DMS79 treated with DMSO at 0.1 percent for 48 hours (cell line): Measurements from ENCODE around the gene ADM2.
"Not testable (repeated sequence)": the region's sequence is repeated elsewhere in the genome, so short reads cannot be mapped to it uniquely, and the experiment has no call there.

ENCODE experiments used
- DNase-seq: peaks from one replicate; lab custom pipeline; 2025; lab: John Stamatoyannopoulos, UW

The ADM2 gene

DNA sequence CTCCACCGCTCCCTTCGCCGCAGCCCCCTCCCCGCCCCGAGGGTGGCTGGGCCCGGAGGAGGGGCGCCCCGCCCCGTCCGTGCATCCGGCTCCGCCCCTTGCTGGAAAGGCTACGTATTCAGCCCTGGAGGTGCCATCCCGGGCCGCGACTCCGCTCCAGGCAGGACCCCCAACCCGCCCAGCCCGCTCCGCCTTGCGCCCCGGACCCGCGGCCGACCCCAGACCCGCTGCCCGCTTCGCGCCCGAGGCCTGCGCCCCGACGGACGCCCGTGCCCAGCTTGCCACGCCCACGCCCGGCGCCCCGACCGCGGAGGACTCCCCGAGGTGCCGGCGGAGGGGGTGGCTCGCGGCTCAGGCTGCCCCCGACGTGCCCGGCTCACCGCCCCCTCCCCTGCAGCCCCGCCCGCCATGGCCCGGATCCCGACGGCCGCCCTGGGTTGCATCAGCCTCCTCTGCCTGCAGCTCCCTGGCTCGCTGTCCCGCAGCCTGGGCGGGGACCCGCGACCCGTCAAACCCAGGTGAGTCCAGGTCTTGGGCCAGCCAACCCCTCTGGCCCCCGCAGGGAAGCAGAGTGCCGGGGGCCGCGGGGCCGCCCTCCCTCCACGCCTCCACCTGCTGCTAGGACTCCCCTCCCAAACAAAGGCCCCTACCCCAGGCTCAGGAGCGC is at the start of gene ADM2:
ADM2 (plus strand) TSS at position 104 of the 667 bp plus-strand sequence; CDS start at position 409, 305 bp downstream.
- DNase-seq, result no peak

DNA sequence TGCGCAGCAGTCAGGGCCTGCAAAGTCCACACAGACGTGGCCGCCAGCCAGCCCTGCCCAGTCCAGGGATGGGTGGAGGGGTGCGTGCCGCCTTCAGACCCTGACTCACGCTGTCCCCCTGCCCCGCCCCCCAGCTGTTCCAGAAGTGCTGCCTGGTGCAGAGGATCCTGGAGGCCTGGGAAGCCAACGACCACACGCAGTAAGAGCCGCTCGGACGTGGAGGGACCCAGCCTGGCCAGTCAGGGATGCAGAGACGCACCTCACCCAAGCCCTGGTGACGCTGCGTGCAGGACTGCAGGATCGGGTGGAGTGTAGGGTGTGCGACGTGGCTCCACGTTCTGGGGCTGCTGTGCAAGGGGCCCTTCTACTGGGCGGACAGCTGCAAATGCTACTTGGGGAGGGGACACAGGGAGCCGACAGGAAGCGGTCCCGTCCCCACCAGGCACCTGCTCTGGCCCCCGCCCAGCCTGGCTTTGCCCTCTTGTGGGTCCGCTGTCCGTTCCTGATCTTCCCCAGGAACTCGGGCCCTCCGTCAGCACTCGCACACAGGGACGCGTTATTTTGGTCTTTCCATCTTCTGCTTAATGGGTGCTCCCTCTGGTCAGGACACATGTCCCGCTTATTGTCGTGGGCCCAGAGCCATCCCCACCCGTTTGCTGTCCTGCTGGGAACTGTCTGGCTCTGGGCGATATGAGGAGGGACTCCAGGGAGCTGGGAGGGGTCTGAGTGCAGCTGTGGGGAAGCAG is 49.0 kb upstream of the ADM2 start:
- DNase-seq, result no peak

GRCh38 chr22:50432877-50433510 is 48.3 kb upstream of the ADM2 start:
- not testable (repeated sequence) for DNase-seq

GRCh38 chr22:50434849-50435248 is 46.5 kb upstream of the ADM2 start:
- no peak for DNase-seq

DNA sequence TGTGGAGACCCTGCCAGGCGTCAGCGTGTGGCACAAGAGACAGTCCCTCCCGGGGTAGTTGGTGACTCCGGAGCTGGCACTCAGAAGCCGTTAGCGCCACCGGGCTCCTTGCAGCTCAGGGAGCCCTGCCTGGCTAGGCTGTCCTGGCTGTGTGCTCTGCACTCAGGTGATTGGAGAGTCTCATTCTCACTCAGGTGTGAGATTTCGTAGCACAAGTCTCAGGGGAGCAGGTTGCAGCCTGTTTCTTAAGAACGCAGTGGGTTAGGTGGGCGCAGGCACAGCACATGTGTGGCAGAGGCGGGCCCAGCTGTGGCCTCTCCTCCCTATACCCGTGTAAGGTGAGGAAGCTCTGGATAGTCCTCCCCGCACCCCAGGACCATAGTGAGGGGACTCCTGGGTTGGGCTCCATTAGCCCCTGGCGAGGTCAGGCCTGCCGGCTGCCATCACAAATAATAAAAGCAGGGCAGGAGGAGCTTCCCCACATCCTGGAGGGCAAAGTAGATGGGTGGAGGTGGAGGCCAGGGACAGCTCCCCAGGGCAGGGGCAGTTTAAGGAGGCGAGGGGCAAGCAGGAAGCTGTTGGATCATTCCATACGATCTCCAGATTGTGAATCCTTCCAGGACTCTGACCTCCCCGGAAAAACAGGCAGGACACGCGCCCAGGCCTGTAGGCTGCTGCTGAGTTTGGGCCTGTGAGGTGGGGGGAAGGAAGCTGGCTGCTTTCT is 45.9 kb upstream of the ADM2 start:
- no peak for DNase-seq

DNA sequence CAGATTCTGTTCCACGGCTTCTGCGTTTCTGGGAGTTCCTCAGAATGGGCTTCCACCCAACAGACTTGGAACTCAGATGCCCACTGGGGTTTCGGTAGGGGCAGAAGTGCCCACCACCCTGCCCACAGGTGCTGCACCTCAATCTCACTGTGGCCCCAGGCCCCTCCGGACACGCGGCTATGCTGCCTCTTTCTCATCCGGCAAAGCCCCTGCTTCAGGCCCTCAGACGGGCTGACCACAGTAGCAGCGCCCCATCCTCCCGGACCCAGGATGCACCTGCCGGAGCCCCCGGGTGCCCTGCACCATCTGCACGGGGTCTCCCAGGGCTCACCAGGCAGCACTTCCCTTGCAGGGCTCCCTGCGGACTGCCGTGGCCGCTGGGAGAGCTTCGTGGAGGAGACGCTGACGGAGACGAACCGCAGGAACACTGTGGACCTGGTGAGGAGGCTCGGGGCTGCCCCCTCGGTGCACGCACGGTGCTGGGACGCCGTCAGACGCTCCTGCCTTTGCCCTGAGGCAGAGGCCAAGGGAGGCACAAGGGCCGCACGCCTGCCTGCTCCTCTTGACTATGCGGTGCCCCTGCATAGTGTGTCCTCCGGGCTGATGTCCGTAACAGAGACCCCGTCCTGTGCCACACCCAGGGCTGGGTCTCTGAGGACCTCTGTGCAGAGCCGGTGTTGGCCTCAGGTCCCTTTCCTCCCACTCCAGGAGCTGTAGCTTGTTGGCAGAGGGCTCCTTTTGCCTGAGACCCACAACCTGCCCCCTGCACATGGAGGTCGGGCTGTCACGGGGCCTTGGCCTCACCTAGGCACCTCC is 45.1 kb upstream of the ADM2 start:
- no peak for DNase-seq

GRCh38 chr22:50436841-50437341 is 44.5 kb upstream of the ADM2 start:
- DNase-seq, result no peak

- DNase-seq, result no peak
Observed at GRCh38 chr22:50437511-50438304, 43.6 kb upstream of the ADM2 start.

DNA sequence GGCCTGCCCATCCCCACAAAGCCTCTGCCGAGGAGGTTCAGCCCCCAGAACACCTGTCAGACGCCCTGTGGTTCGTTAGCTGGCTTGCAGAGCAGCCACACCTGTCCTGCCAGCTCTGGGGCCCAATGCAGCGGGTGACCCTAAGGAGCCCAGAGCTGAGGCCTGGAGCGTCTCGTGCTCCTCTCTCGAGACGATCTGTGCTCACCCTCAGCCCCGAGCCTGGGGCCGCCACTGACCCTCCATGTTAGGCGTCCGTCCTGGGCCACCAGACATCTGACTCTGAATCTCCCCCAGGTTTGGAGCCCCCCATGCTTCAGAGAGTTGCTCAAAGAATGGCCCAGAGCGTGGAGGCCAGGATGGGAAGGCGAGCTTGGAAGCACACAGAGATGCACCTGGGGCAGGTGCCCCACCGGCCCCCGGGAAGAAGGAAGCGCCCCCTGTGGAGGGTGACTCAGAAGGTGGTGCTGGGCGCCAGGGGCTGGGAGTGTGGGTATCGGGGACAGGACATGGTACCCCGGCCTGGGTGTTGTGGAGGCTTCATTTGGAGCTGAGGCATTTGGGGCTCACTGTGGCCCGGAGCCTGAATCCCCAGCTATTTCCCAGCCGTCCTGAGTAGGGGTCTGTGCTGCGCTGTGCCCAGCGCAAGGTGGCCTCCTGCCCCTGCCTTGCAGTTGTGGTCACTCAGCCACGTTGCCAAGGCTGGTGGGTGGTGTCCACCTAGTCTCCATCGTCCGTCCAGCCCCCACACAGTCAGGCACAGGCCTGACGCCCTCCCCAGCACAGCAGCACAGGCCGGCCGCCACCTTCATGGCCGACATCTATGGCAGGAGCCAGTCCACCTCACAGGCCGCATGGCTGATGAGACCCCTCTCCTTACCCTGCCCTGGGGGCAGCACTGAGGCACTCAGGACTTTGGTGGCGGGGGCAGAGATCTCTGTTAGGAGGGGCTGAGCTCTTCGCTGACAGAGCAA is 42.8 kb upstream of the ADM2 start:
- DNase-seq, result no peak

- DNase-seq, result no peak
Observed at GRCh38 chr22:50439314-50439870, 42.0 kb upstream of the ADM2 start.

- no peak for DNase-seq
Observed at GRCh38 chr22:50439871-50440331, 41.4 kb upstream of the ADM2 start.

DNA sequence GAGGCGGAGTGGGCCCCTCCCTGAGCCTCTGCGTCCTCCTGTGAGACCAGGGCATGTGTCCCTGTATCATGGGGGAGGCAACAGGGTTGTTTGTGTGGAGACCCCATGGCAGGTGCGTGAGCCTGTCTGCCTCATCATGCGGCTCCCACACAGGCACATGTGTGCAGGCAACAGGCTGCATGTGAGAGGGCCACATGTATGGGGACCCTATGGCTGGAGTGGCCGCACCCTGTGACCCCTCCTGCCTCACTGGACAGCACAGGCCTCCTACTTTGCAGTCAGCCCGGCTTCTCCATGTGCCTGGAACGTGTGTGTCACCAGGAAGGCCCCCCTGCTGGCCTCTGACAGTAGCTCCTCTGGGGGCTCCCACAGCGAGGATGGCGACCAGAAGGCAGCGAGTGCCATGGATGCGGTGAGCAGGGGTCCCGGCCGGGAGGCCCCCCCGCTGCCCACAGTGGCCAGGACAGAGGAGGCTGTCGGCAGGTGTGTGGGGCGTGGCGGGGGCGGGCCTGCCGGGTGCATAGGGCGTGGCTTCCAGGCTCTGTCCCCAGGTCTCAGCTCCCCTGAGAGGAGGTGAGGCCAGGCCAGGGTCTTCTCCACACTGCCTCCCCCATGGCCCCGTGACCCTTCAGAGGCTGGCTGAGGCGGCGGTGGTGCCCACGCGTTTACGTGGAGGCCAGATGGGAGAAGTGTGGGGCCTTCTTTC is 40.6 kb upstream of the ADM2 start:
- DNase-seq, result no peak

- DNase-seq, result no peak
Observed at GRCh38 chr22:50441428-50441993, 39.8 kb upstream of the ADM2 start.

- DNase-seq, result no peak
Observed at GRCh38 chr22:50443197-50443596, 38.1 kb upstream of the ADM2 start.

DNA sequence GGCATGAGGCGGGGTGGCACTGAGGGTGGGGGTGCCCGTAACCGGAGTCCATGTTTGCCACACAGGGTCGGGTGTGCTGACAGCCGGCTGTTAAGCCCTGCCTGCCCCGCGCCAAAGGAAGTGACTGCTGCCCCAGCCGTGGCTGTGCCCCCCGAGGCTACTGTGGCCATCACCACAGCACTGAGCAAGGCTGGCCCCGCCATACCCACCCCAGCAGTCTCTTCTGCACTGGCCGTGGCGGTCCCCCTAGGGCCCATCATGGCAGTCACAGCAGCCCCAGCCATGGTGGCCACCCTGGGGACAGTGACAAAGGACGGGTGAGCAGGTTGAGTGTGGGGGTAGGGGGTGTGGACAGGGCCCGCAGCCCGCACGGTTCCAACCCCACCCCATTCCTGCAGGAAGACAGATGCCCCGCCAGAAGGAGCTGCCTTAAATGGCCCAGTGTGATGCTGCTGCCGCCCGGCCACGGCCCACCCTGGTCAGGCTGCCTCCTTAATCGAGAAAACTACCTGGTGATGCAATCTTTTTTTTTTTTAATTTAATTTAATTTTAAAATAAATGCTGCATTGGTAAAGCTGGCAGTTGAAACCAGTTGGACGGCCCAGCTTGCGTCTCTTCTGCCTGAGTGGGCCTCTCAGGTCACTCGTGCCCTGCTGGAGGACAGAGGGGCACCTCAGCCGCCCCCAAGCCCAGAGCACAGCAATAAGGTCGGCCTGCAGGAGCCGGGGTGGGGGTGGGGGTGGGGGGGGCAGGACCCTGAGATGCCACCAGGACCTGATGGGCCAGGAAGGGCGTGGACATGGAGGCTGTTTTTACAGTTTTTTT is 37.3 kb upstream of the ADM2 start:
- DNase-seq, result no peak

DNA sequence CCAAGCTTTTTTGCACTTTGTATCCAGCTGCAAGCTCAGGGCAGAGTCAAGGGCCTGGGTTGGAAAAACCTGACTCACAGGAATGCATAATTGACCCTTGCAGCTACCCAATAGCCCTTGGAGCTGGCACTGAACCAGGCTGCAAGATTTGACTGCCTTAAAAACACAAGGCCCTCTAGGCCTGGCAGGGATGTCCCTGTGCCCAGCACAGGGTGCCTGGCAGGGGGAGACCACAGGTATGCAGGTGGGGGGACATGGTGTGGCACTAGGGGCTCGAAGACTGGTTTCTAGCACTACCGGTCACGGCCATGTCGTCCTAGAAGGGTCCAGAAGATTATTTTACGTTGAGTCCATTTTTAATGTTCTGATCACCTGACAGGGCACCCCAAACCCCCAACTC is 36.7 kb upstream of the ADM2 start:
- DNase-seq, result no peak
